Liver (tissue), 1 donor: ENCODE results near the gene MED27.

ENCODE experiments used
- ATF3 ChIP-seq: IDR thresholded peaks from 2 replicates; pipeline ENCODE4 v1.6.1; 2016; ENCODE audit warnings: antibody characterized with exemption
- SP1 ChIP-seq: IDR thresholded peaks from 2 replicates; pipeline ENCODE4 v1.6.1; 2018; ENCODE audit warnings: antibody characterized with exemption, mild to moderate bottlenecking
- donor health status: healthy.

GRCh38 chr9:131812116-131812790 lies 267.4 kb downstream of the MED27 start:
- TF ChIP-seq ATF3 (no peak), SP1 (no peak)
